D341Med (cell line): ENCODE results near the gene SMOC1.

Source experiments
- DNase-seq: peaks from one replicate; pipeline ENCODE4 v3.0.0; 2012; ENCODE audit warnings: low spot score

Gene SMOC1

GRCh38 chr14:69982220-69982839 is 103.1 kb downstream of the SMOC1 start:
- DNase-seq = no peak

GRCh38 chr14:69982886-69983285 is 103.7 kb downstream of the SMOC1 start:
- no peak for DNase-seq

GRCh38 chr14:69983317-69983716 is 104.1 kb downstream of the SMOC1 start:
- no peak for DNase-seq

GRCh38 chr14:69985463-69985862 is 106.2 kb downstream of the SMOC1 start:
- no peak for DNase-seq

- no peak for DNase-seq
Observed at GRCh38 chr14:69986336-69986735, 107.1 kb downstream of the SMOC1 start.

- no peak for DNase-seq
Observed at GRCh38 chr14:69987406-69988121, 108.3 kb downstream of the SMOC1 start.

GRCh38 chr14:69988979-69989378 is 109.8 kb downstream of the SMOC1 start:
- DNase-seq = no peak

- DNase-seq = no peak
Observed at GRCh38 chr14:69989622-69990021, 110.4 kb downstream of the SMOC1 start.

- no peak for DNase-seq
Observed at GRCh38 chr14:69990323-69990722, 111.1 kb downstream of the SMOC1 start.

GRCh38 chr14:69991422-69991821 is 112.2 kb downstream of the SMOC1 start:
- DNase-seq = no peak

- DNase-seq = no peak
Observed at GRCh38 chr14:69992564-69992963, 113.3 kb downstream of the SMOC1 start.

GRCh38 chr14:69993326-69993725 is 114.1 kb downstream of the SMOC1 start:
- DNase-seq = no peak

GRCh38 chr14:69994002-69994401 is 114.8 kb downstream of the SMOC1 start:
- DNase-seq = no peak

- DNase-seq = no peak
Observed at GRCh38 chr14:69996216-69996615, 117.0 kb downstream of the SMOC1 start.

GRCh38 chr14:69997849-69998248 is 118.6 kb downstream of the SMOC1 start:
- DNase-seq = no peak

- no peak for DNase-seq
Observed at GRCh38 chr14:69999261-69999674, 120.1 kb downstream of the SMOC1 start.

GRCh38 chr14:70000601-70001000 is 121.4 kb downstream of the SMOC1 start:
- DNase-seq = no peak

- no peak for DNase-seq
Observed at GRCh38 chr14:70002589-70003346, 123.6 kb downstream of the SMOC1 start.

- DNase-seq = no peak
Observed at GRCh38 chr14:70004791-70005190, 125.6 kb downstream of the SMOC1 start.

GRCh38 chr14:70005281-70005805 is 126.1 kb downstream of the SMOC1 start:
- DNase-seq = peak; percentile 50

GRCh38 chr14:70006699-70007098 is 127.5 kb downstream of the SMOC1 start:
- DNase-seq = no peak

GRCh38 chr14:70008284-70009262 is 129.4 kb downstream of the SMOC1 start:
- DNase-seq = no peak
